NCI-H128 (cell line): ENCODE results near the gene CKAP5.
"Not testable (repeated sequence)": the region's sequence is repeated elsewhere in the genome, so short reads cannot be mapped to it uniquely, and the experiment has no call there.

Experiments used
- DNase-seq: peaks from one replicate; lab custom pipeline; 2025; ENCODE audit not compliant: unreplicated experiment; lab: John Stamatoyannopoulos, UW

Gene CKAP5

GRCh38 chr11:46855863-46856262 lies 9.8 kb upstream of the CKAP5 start:
- no peak for DNase-seq

GRCh38 chr11:46855167-46855566 lies 9.1 kb upstream of the CKAP5 start:
- DNase-seq, result no peak

- DNase-seq, result no peak
Measured at GRCh38 chr11:46850829-46851380, 4.8 kb upstream of the CKAP5 start.

- DNase-seq, result no peak
Measured at GRCh38 chr11:46849631-46850030, 3.6 kb upstream of the CKAP5 start.

GRCh38 chr11:46846510-46846830 lies 390 bp upstream of the CKAP5 start:
- DNase-seq, result peak; percentile 49

- no peak for DNase-seq
Measured at GRCh38 chr11:46845440-46845739, 690 bp downstream of the CKAP5 start.

- DNase-seq, result no peak
Measured at GRCh38 chr11:46840116-46840515, 6.0 kb downstream of the CKAP5 start.

GRCh38 chr11:46838501-46838900 lies 7.6 kb downstream of the CKAP5 start:
- DNase-seq, result no peak

- no peak for DNase-seq
Measured at GRCh38 chr11:46837860-46838259, 8.2 kb downstream of the CKAP5 start.

GRCh38 chr11:46836870-46837269 lies 9.2 kb downstream of the CKAP5 start:
- no peak for DNase-seq

GRCh38 chr11:46836431-46836830 lies 9.6 kb downstream of the CKAP5 start:
- no peak for DNase-seq

- no peak for DNase-seq
Measured at GRCh38 chr11:46835897-46836296, 10.2 kb downstream of the CKAP5 start.

- DNase-seq, result no peak
Measured at GRCh38 chr11:46834821-46835220, 11.3 kb downstream of the CKAP5 start.

- DNase-seq, result no peak
Measured at GRCh38 chr11:46832511-46833214, 13.4 kb downstream of the CKAP5 start.

- no peak for DNase-seq
Measured at GRCh38 chr11:46827995-46828394, 18.1 kb downstream of the CKAP5 start.

GRCh38 chr11:46826310-46827044 lies 19.6 kb downstream of the CKAP5 start:
- DNase-seq, result peak; percentile 20

GRCh38 chr11:46808799-46809431 lies 37.2 kb downstream of the CKAP5 start:
- DNase-seq, result peak; percentile 1

GRCh38 chr11:46801694-46802470 lies 44.2 kb downstream of the CKAP5 start:
- no peak for DNase-seq

- no peak for DNase-seq
Measured at GRCh38 chr11:46800177-46800576, 45.9 kb downstream of the CKAP5 start.

GRCh38 chr11:46799725-46800124 lies 46.4 kb downstream of the CKAP5 start:
- not testable (repeated sequence) for DNase-seq

GRCh38 chr11:46778416-46778815 lies 67.7 kb downstream of the CKAP5 start:
- no peak for DNase-seq
